Right lobe of liver (tissue), 6 donors: ENCODE data around the gene SNX19. TPM values are rescaled to one million over a fixed set of nuclear protein-coding genes. Genes with fewer than 3 reads are reported as not detected.
A peak's percentile ranks its signal among the peaks of the same experiment; 100 is the strongest.

ENCODE experiments used
- ATAC-seq, 4 donors: fragments of 200-7000 bp; cut with Tn5 transposase; one replicate each; pipeline ENCODE4 v1.9.1; 2020; ENCODE audit warnings: mild to moderate bottlenecking in 4 of 4, moderate library complexity in 4 of 4
- DNase-seq, 3 donors: peaks; one replicate each; pipeline ENCODE4 v3.0.0-alpha.2; 2020
- H3K27ac ChIP-seq, 3 donors: fragments of 200-600 bp; one replicate each; pipeline ENCODE4 v1.8.0; 2022
- H3K27me3 ChIP-seq, 2 donors: fragments of 200-600 bp; one replicate each; pipeline ENCODE4 v1.8.0; 2022
- H3K36me3 ChIP-seq, 4 donors: fragments of 200-600 bp; sonication (generic) in 1 of 4; one replicate each; pipeline versions ENCODE4 v1.5.1 to v1.8.0; 2017 to 2022; ENCODE audit warnings: control low read depth in 1 of 4
- H3K4me1 ChIP-seq, 4 donors: fragments of 200-600 bp; sonication (generic) in 1 of 4; one replicate each; pipeline versions ENCODE4 v1.5.1 to v1.8.0; 2017 to 2022; ENCODE audit warnings: control low read depth in 1 of 4
- H3K4me3 ChIP-seq, 3 donors: fragments of 200-600 bp; one replicate each; pipeline ENCODE4 v1.8.0; 2022
- H3K9me3 ChIP-seq, 4 donors: fragments of 200-600 bp; sonication (generic) in 1 of 4; one replicate each; pipeline versions ENCODE4 v1.5.1 to v1.8.0; 2017 to 2022; ENCODE audit warnings: control low read depth in 1 of 4
- POLR2A ChIP-seq: fragments of 450-650 bp; IDR thresholded peaks from one replicate; pipeline ENCODE4 v1.6.1; 2017; ENCODE audit warnings: antibody characterized with exemption, mild to moderate bottlenecking
- WGBS: methylation state at CpG from one replicate; pipeline ENCODE4 v1.1.6; 2018; ENCODE audit warnings: low coverage, low lambda C conversion rate; ENCODE audit not compliant: insufficient coverage; ENCODE audit errors: missing lambda C conversion rate; 5-methylcytosine and 5-hydroxymethylcytosine counted together
- intact Hi-C, 2 donors: fragments of 100-400 bp; cut with DNase I; formaldehyde crosslinking; loops; one replicate each; pipeline versions ENCODE4 v1.11.2 to v1.14.1; 2022
- total RNA-seq, 6 experiments: library from RNA; depleted of rRNA in 2 of 6; stranded (reverse); fragments of >200 nt in 2 of 6; fragmentation: NEBNext Ultra II Directional in 3 of 6; extraction: Animal tissue kit (Norgen Biotek cat#: 25700) in 3 of 6; gene quantifications; one replicate each; pipeline versions ENCODE4 v1.1.0 to v1.2.4, GENCODE V29; 2016 to 2023
- TF ChIP-seq, protein P1 (sequence below), 4 donors: fragments of 200-600 bp in 3 of 4; fragments of 450-650 bp in 1 of 4; IDR thresholded peaks; one replicate each; pipeline versions ENCODE4 v1.5.1 to v1.8.0; 2016 to 2022; ENCODE audit warnings: antibody characterized with exemption in 4 of 4, mild to moderate bottlenecking in 2 of 4
- donor health status: DM: no; HTN: yes; CAD: no.
- donor health status: DM: no; HTN: no; CAD: no.
- donor health status: DM: no; HTN: no; CAD: no.
- donor health status: DM: no; HTN: yes; CAD: no.
- donor health status: DM: no; HTN: yes; CAD: no.

SNX19 gene
- total RNA-seq, 6 experiments from 2014 or later: 23.3 to 74.4 (median 32.7) TPM

GRCh38 chr11:130874396-130874795 lies 41.9 kb downstream of the SNX19 start:
- Histone ChIP-seq H3K36me3 (peaks cover 0 to 52% (median 16%) of the 10 kb centered on the region in 4 donors), H3K4me3 (no peak overlapping the region), H3K4me1 (no peaks in the 10 kb centered on the region), H3K27me3 (no peaks in the 10 kb centered on the region), H3K9me3 (no peaks in the 10 kb centered on the region), H3K27ac (no peak overlapping the region)
- intact Hi-C loops: no loop called here
- TF ChIP-seq, protein P1, sequence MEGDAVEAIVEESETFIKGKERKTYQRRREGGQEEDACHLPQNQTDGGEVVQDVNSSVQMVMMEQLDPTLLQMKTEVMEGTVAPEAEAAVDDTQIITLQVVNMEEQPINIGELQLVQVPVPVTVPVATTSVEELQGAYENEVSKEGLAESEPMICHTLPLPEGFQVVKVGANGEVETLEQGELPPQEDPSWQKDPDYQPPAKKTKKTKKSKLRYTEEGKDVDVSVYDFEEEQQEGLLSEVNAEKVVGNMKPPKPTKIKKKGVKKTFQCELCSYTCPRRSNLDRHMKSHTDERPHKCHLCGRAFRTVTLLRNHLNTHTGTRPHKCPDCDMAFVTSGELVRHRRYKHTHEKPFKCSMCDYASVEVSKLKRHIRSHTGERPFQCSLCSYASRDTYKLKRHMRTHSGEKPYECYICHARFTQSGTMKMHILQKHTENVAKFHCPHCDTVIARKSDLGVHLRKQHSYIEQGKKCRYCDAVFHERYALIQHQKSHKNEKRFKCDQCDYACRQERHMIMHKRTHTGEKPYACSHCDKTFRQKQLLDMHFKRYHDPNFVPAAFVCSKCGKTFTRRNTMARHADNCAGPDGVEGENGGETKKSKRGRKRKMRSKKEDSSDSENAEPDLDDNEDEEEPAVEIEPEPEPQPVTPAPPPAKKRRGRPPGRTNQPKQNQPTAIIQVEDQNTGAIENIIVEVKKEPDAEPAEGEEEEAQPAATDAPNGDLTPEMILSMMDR (IDR thresholded peaks at IDR 0.05): no peak
- TF ChIP-seq POLR2A: no peak
- 44% methylated on average over 1 of the region's 1 CpG for WGBS
- DNase-seq (no peak), ATAC-seq (no peak)

DNA sequence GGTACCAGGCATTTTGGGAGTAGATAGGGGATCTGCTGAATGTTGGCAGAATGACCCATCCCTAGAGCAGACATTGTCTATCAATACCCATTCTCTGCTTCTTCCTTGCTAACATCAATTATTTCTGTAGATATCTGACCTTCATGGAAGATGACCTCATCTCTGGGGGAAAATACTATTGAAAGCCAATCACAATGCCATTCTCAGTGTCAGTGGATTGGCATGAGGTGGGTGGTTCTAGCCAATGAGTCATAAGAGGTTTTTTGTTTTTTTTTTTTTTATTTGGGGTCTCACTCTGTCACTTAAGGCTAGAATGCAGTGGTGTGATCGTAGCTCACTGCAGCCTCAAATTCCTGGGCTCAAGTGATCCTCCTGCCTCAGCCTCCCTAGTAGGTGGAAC lies 42.5 kb downstream of the SNX19 start:
- intact Hi-C loops: no loop called here
- H3K27me3 ChIP-seq: no peaks in the 10 kb centered on the region
- TF ChIP-seq POLR2A: no peak
- TF ChIP-seq, protein P1 (IDR thresholded peaks at IDR 0.05): no peak
- peak in 1 of 4 donors; percentile 25 for ATAC-seq
- H3K9me3 ChIP-seq: no peaks in the 10 kb centered on the region
- no peak overlapping the region for H3K27ac ChIP-seq
- 89% methylated on average over 1 of the region's 1 CpG for WGBS
- no peak for DNase-seq
- H3K4me1 ChIP-seq: no peaks in the 10 kb centered on the region
- no peak overlapping the region for H3K4me3 ChIP-seq
- peaks cover 0 to 46% (median 11%) of the 10 kb centered on the region in 4 donors for H3K36me3 ChIP-seq

- ATAC-seq (no peak), DNase-seq (no peak)
- Histone ChIP-seq H3K4me3 (no peak overlapping the region), H3K9me3 (no peaks in the 10 kb centered on the region), H3K27ac (no peak overlapping the region), H3K36me3 (peaks cover 0 to 38% (median 6%) of the 10 kb centered on the region in 4 donors), H3K4me1 (no peaks in the 10 kb centered on the region), H3K27me3 (no peaks in the 10 kb centered on the region)
- 87% methylated on average over 6 of the region's 6 CpGs for WGBS
- TF ChIP-seq, protein P1 (IDR thresholded peaks at IDR 0.05): no peak
- TF ChIP-seq POLR2A: no peak
- intact Hi-C loops: no loop called here
These were observed 43.3 kb downstream of the SNX19 start for GRCh38 chr11:130872981-130873380.

GRCh38 chr11:130872513-130872912 lies 43.8 kb downstream of the SNX19 start:
- ATAC-seq: no peak
- WGBS: 87% methylated on average over 6 of the region's 6 CpGs
- H3K9me3 ChIP-seq: no peaks in the 10 kb centered on the region
- H3K27me3 ChIP-seq: no peaks in the 10 kb centered on the region
- H3K4me3 ChIP-seq: no peak overlapping the region
- DNase-seq: no peak
- intact Hi-C loops: no loop called here
- no peak for TF ChIP-seq POLR2A
- TF ChIP-seq, protein P1 (IDR thresholded peaks at IDR 0.05): no peak
- no peak overlapping the region for H3K27ac ChIP-seq
- H3K4me1 ChIP-seq: no peaks in the 10 kb centered on the region
- H3K36me3 ChIP-seq: peaks cover 0 to 33% (median 3%) of the 10 kb centered on the region in 4 donors

- Histone ChIP-seq H3K27me3 (no peaks in the 10 kb centered on the region), H3K4me1 (no peaks in the 10 kb centered on the region), H3K27ac (no peak overlapping the region), H3K9me3 (no peaks in the 10 kb centered on the region), H3K36me3 (peaks cover 0 to 29% (median 2%) of the 10 kb centered on the region in 4 donors), H3K4me3 (no peak overlapping the region)
- TF ChIP-seq, protein P1 (IDR thresholded peaks at IDR 0.05): no peak
- TF ChIP-seq POLR2A: no peak
- no peak for ATAC-seq
- intact Hi-C loops: no loop called here
- 78% methylated on average over 2 of the region's 5 CpGs for WGBS
- DNase-seq: no peak
These were observed 44.2 kb downstream of the SNX19 start for GRCh38 chr11:130872102-130872501.
